Body of pancreas (tissue), 4 donors: ENCODE data around the gene C10orf90. TPM values are rescaled to one million over a fixed set of nuclear protein-coding genes. Genes with fewer than 3 reads are reported as not detected.
"Not testable (repeated sequence)": the region's sequence is repeated elsewhere in the genome, so short reads cannot be mapped to it uniquely, and the experiment has no call there.

Experiments used
- ATAC-seq: fragments of 150-250 bp; one replicate; pipeline ENCODE4 v1.9.1; 2016
- DNase-seq, 4 donors: peaks; one replicate each; pipeline ENCODE4 v3.0.0-alpha.2; 2019
- H3K27ac ChIP-seq, 4 donors: fragments of 200-600 bp; sonication (generic); 1 replicate in 3 of 4; 2 replicates in 1 of 4; pipeline versions ENCODE4 v1.5.1 to v1.6.1; 2016 to 2019; ENCODE audit warnings: mild to moderate bottlenecking in 1 of 4, mixed read lengths in 1 of 4, moderate library complexity in 1 of 4
- H3K27me3 ChIP-seq, 2 donors: fragments of 200-600 bp; sonication (generic); one replicate each; pipeline ENCODE4 v1.6.0; 2016; ENCODE audit warnings: mild to moderate bottlenecking in 1 of 2
- H3K36me3 ChIP-seq, 2 donors: fragments of 200-600 bp; sonication (generic); replicated peaks in 1 of 2; 2 replicates each; pipeline ENCODE4 v1.5.1; 2016; ENCODE audit warnings: low read depth in 2 of 2; ENCODE audit not compliant: insufficient read depth in 1 of 2
- H3K4me1 ChIP-seq: fragments of 200-600 bp; sonication (generic); one replicate; pipeline ENCODE4 v1.6.0; 2016
- H3K4me3 ChIP-seq, 2 donors: fragments of 200-600 bp; sonication (generic); 1 replicate in 1 of 2; 2 replicates in 1 of 2; pipeline ENCODE4 v1.5.1; 2016 to 2019
- H3K9me3 ChIP-seq, 3 donors: fragments of 200-600 bp; sonication (generic); 1 replicate in 2 of 3; 2 replicates in 1 of 3; pipeline ENCODE4 v1.5.1; 2016
- POLR2A ChIP-seq, 3 donors: fragments of 450-650 bp; IDR thresholded peaks; one replicate each; pipeline ENCODE4 v1.6.1; 2016; ENCODE audit warnings: antibody characterized with exemption in 3 of 3, mild to moderate bottlenecking in 2 of 3
- WGBS, 2 donors: methylation state at CpG; one replicate each; pipeline ENCODE4 v1.1.5; 2017; 5-methylcytosine and 5-hydroxymethylcytosine counted together
- intact Hi-C: fragments of 100-400 bp; cut with DNase I; formaldehyde crosslinking; loops from one replicate; pipeline ENCODE4 v1.15.1; 2023
- total RNA-seq, 2 donors: library from RNA; depleted of rRNA; stranded (reverse); fragments of >200 nt; gene quantifications; one replicate each; pipeline ENCODE4 v1.1.0, GENCODE V29; 2016
- TF ChIP-seq, protein P1 (sequence below), 7 experiments: fragments of 450-650 bp in 4 of 7; fragments of 200-600 bp in 3 of 7; sonication (generic) in 3 of 7; IDR thresholded peaks; one replicate each; pipeline ENCODE4 v1.5.1; 2016 to 2019; ENCODE audit warnings: antibody characterized with exemption in 7 of 7

Gene C10orf90
- total RNA-seq, 2 donors from 2014 or later = not detected

GRCh38 chr10:126380352-126381076, 290.0 kb downstream of the C10orf90 start:
- H3K4me3 ChIP-seq = no peak overlapping the region
- no peak overlapping the region for H3K27ac ChIP-seq
- ATAC-seq (no peak), DNase-seq (no peak)
- H3K27me3 ChIP-seq = no peaks in the 10 kb centered on the region
- intact Hi-C loops = no loop called here
- H3K9me3 ChIP-seq = no peaks in the 10 kb centered on the region
- no peaks in the 10 kb centered on the region for H3K36me3 ChIP-seq
- no peaks in the 10 kb centered on the region for H3K4me1 ChIP-seq
- 76 to 83% methylated on average over 7 of the region's 7 CpGs for WGBS, 2 donors
- no peak for TF ChIP-seq POLR2A (IDR thresholded peaks at IDR 0.05)
- TF ChIP-seq, protein P1, sequence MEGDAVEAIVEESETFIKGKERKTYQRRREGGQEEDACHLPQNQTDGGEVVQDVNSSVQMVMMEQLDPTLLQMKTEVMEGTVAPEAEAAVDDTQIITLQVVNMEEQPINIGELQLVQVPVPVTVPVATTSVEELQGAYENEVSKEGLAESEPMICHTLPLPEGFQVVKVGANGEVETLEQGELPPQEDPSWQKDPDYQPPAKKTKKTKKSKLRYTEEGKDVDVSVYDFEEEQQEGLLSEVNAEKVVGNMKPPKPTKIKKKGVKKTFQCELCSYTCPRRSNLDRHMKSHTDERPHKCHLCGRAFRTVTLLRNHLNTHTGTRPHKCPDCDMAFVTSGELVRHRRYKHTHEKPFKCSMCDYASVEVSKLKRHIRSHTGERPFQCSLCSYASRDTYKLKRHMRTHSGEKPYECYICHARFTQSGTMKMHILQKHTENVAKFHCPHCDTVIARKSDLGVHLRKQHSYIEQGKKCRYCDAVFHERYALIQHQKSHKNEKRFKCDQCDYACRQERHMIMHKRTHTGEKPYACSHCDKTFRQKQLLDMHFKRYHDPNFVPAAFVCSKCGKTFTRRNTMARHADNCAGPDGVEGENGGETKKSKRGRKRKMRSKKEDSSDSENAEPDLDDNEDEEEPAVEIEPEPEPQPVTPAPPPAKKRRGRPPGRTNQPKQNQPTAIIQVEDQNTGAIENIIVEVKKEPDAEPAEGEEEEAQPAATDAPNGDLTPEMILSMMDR (IDR thresholded peaks at IDR 0.05) = no peak

GRCh38 chr10:126379166-126379565, 291.3 kb downstream of the C10orf90 start:
- ATAC-seq, H3K36me3 ChIP-seq, H3K4me1 ChIP-seq, intact Hi-C loops, H3K4me3 ChIP-seq, DNase-seq, H3K9me3 ChIP-seq, H3K27me3 ChIP-seq, H3K27ac ChIP-seq: not testable (repeated sequence)
- WGBS, 2 donors = 63 to 86% methylated on average over 3 of the region's 3 CpGs

GRCh38 chr10:126376956-126377355, 293.5 kb downstream of the C10orf90 start:
- TF ChIP-seq, protein P1 (IDR thresholded peaks at IDR 0.05) = no peak
- no peak for TF ChIP-seq POLR2A (IDR thresholded peaks at IDR 0.05)
- no peak for ATAC-seq
- intact Hi-C loops = no loop called here

DNA sequence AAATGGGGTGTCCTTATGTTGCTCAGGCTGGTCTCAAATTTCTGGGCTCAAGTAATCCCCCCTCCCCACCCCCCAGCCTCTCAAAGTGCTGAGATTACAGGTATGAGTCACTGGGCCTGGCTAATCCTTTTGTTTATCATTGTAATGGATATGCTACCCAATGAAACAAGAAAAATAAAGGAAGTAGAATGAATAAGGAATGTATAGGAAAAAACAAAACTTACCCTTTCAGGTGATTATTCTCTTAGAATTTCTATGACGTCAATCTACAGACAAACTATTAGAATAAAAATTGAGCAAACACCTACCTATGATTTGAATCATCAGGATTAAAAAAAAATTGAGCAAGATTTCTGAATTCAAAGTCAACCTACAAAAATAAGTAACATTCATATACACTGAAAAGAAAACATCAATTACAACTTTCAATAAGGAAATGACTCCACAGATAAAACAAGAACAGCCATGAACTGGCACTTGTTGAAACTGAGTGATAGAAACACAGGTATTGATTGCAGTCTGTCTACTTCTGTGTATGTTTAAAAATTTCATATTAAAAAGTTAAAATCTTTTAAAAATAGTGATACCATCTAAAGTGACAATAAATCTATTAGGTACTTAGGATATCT, 294.5 kb downstream of the C10orf90 start:
- 58 to 87% methylated on average over 1 of the region's 1 CpG for WGBS, 2 donors

More at GRCh38 chr10:126376956-126377355, 293.5 kb downstream of the C10orf90 start:
- Histone ChIP-seq H3K27me3 (no peaks in the 10 kb centered on the region), H3K9me3 (no peaks in the 10 kb centered on the region), H3K4me1 (no peaks in the 10 kb centered on the region), H3K27ac (no peak overlapping the region), H3K36me3 (no peaks in the 10 kb centered on the region), H3K4me3 (no peak overlapping the region)
- 48 to 70% methylated on average over 2 of the region's 2 CpGs for WGBS, 2 donors
- DNase-seq = no peak

DNA sequence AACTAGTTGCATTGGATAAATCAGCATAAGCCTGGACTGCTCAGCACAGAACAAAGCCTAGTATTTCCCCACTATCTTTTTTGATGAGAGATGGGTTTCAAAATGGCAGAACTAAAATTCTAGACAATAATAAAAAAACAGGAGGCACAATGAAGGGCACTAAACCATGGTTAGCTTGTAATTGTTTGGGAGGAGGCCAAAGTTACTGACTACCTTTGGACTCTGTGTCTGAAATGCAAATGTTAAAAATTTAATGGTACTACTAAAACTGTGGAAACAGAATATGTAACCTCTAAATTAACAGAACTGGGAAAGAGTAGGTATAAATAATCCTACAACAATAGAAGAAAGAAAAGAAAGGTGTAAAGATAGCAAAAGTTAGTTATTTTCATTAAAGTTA, 295.2 kb downstream of the C10orf90 start:
- H3K27ac ChIP-seq = no peak overlapping the region
- no peaks in the 10 kb centered on the region for H3K36me3 ChIP-seq
- no peak overlapping the region for H3K4me3 ChIP-seq
- TF ChIP-seq, protein P1 (IDR thresholded peaks at IDR 0.05) = no peak
- no peak for TF ChIP-seq POLR2A (IDR thresholded peaks at IDR 0.05)
- intact Hi-C loops = no loop called here
- H3K4me1 ChIP-seq = no peaks in the 10 kb centered on the region
- DNase-seq (no peak), ATAC-seq (no peak)
- no peaks in the 10 kb centered on the region for H3K27me3 ChIP-seq
- no peaks in the 10 kb centered on the region for H3K9me3 ChIP-seq

More for the DNA sequence above, 294.5 kb downstream of the C10orf90 start:
- no peak for DNase-seq
- no peaks in the 10 kb centered on the region for H3K27me3 ChIP-seq
- no peaks in the 10 kb centered on the region for H3K9me3 ChIP-seq
- TF ChIP-seq, protein P1 (IDR thresholded peaks at IDR 0.05) = no peak
- no peak for TF ChIP-seq POLR2A (IDR thresholded peaks at IDR 0.05)
- intact Hi-C loops = no loop called here
- H3K4me3 ChIP-seq = no peak overlapping the region
- no peaks in the 10 kb centered on the region for H3K36me3 ChIP-seq
- no peak for ATAC-seq
- H3K4me1 ChIP-seq = no peaks in the 10 kb centered on the region
- no peak overlapping the region for H3K27ac ChIP-seq

Other genes with a start within 250 kb of the C10orf90 start
- 10 to 100 TPM; 34.3 to 44.1 TPM for gene DOCK1, start 234.7 kb upstream of the C10orf90 start, total RNA-seq